Body of pancreas (tissue), 4 donors: Measurements from ENCODE around the gene NELFB. TPM values are rescaled to one million over a fixed set of nuclear protein-coding genes. Genes with fewer than 3 reads are reported as not detected.

Experiments used
- ATAC-seq: fragments of 150-250 bp; one replicate; pipeline ENCODE4 v1.9.1; 2016
- DNase-seq, 4 donors: peaks; one replicate each; pipeline ENCODE4 v3.0.0-alpha.2; 2019
- H3K27ac ChIP-seq, 4 donors: fragments of 200-600 bp; sonication (generic); 1 replicate in 3 of 4; 2 replicates in 1 of 4; pipeline versions ENCODE4 v1.5.1 to v1.6.1; 2016 to 2019; ENCODE audit warnings: mild to moderate bottlenecking in 1 of 4, mixed read lengths in 1 of 4, moderate library complexity in 1 of 4
- H3K27me3 ChIP-seq, 2 donors: fragments of 200-600 bp; sonication (generic); one replicate each; pipeline ENCODE4 v1.6.0; 2016; ENCODE audit warnings: mild to moderate bottlenecking in 1 of 2
- H3K36me3 ChIP-seq, 2 donors: fragments of 200-600 bp; sonication (generic); replicated peaks in 1 of 2; 2 replicates each; pipeline ENCODE4 v1.5.1; 2016; ENCODE audit warnings: low read depth in 2 of 2; ENCODE audit not compliant: insufficient read depth in 1 of 2
- H3K4me1 ChIP-seq: fragments of 200-600 bp; sonication (generic); one replicate; pipeline ENCODE4 v1.6.0; 2016
- H3K4me3 ChIP-seq, 2 donors: fragments of 200-600 bp; sonication (generic); 1 replicate in 1 of 2; 2 replicates in 1 of 2; pipeline ENCODE4 v1.5.1; 2016 to 2019
- H3K9me3 ChIP-seq, 3 donors: fragments of 200-600 bp; sonication (generic); 1 replicate in 2 of 3; 2 replicates in 1 of 3; pipeline ENCODE4 v1.5.1; 2016
- CTCF ChIP-seq, 7 experiments: fragments of 450-650 bp in 4 of 7; fragments of 200-600 bp in 3 of 7; sonication (generic) in 3 of 7; IDR thresholded peaks; one replicate each; pipeline ENCODE4 v1.5.1; 2016 to 2019; ENCODE audit warnings: antibody characterized with exemption in 7 of 7
- POLR2A ChIP-seq, 3 donors: fragments of 450-650 bp; IDR thresholded peaks; one replicate each; pipeline ENCODE4 v1.6.1; 2016; ENCODE audit warnings: antibody characterized with exemption in 3 of 3, mild to moderate bottlenecking in 2 of 3
- WGBS, 2 donors: methylation state at CpG; one replicate each; pipeline ENCODE4 v1.1.5; 2017; 5-methylcytosine and 5-hydroxymethylcytosine counted together
- intact Hi-C: fragments of 100-400 bp; cut with DNase I; formaldehyde crosslinking; loops from one replicate; pipeline ENCODE4 v1.15.1; 2023
- total RNA-seq, 2 donors: library from RNA; depleted of rRNA; stranded (reverse); fragments of >200 nt; gene quantifications; one replicate each; pipeline ENCODE4 v1.1.0, GENCODE V29; 2016

The NELFB gene
- total RNA-seq, 2 donors from 2014 or later = 31.3 to 34.2 TPM

- Histone ChIP-seq H3K4me1 (peaks cover 37% of the 10 kb centered on the region), H3K4me3 (no peak overlapping the region), H3K9me3 (no peaks in the 10 kb centered on the region), H3K27me3 (no peaks in the 10 kb centered on the region), H3K36me3 (no peaks in the 10 kb centered on the region), H3K27ac (peak overlapping the region in 2 of 4 donors; percentile 18 to 45)
- DNase-seq = peak in 2 of 4 donors; percentile 47 to 54
- TF ChIP-seq CTCF (IDR thresholded peaks at IDR 0.05) (no peak), POLR2A (IDR thresholded peaks at IDR 0.05) (no peak)
- 54 to 63% methylated on average over 7 to 16 of the region's 18 CpGs for whole genome bisulfite sequencing, 2 donors
- intact Hi-C loops = no loop called here
- ATAC-seq = no peak
These were observed 4.6 kb upstream of the NELFB start for GRCh38 chr9:137250329-137251193.

- ATAC-seq (no peak), DNase-seq (no peak)
- intact Hi-C loops = no loop called here
- H3K36me3 ChIP-seq = no peaks in the 10 kb centered on the region
- H3K4me3 ChIP-seq = no peak within 1 kb of the TSS
- 74 to 83% methylated on average over 4 of the region's 4 CpGs for WGBS, 2 donors
- H3K4me1 ChIP-seq = peaks cover 41% of the 10 kb centered on the region
- no peaks in the 10 kb centered on the region for H3K9me3 ChIP-seq
- TF ChIP-seq CTCF (IDR thresholded peaks at IDR 0.05) (no peak), POLR2A (IDR thresholded peaks at IDR 0.05) (no peak)
- H3K27me3 ChIP-seq = no peaks in the 10 kb centered on the region
- peak within 1 kb of the TSS in 2 of 4 donors; percentile 18 to 45 for H3K27ac ChIP-seq
These were observed 4.0 kb upstream of the NELFB start, which contains the start of gene STPG3 for GRCh38 chr9:137251194-137251461. TSS of gene STPG3 (plus strand) at chr9:137251286. CDS start at chr9:137251287, 1 bp downstream.

GRCh38 chr9:137251490-137252268 lies 3.4 kb upstream of the NELFB start:
- Histone ChIP-seq H3K9me3 (no peaks in the 10 kb centered on the region), H3K4me3 (no peak overlapping the region), H3K36me3 (no peaks in the 10 kb centered on the region), H3K27ac (no peak overlapping the region), H3K27me3 (no peaks in the 10 kb centered on the region), H3K4me1 (peaks cover 46% of the 10 kb centered on the region)
- intact Hi-C loops = no loop called here
- no peak for TF ChIP-seq POLR2A (IDR thresholded peaks at IDR 0.05)
- TF ChIP-seq CTCF (IDR thresholded peaks at IDR 0.05) = no peak
- DNase-seq (no peak), ATAC-seq (no peak)
- WGBS, 2 donors = 88 to 92% methylated on average over 10 to 22 of the region's 22 CpGs

GRCh38 chr9:137252555-137253506 lies 2.3 kb upstream of the NELFB start:
- Histone ChIP-seq H3K4me3 (no peak overlapping the region), H3K4me1 (peaks cover 50% of the 10 kb centered on the region), H3K9me3 (no peaks in the 10 kb centered on the region), H3K27ac (peak overlapping the region in 2 of 4 donors; percentile 81 to 84), H3K27me3 (no peaks in the 10 kb centered on the region), H3K36me3 (no peaks in the 10 kb centered on the region)
- ATAC-seq (no peak), DNase-seq (no peak)
- intact Hi-C loops = no loop called here
- 83 to 91% methylated on average over 15 to 33 of the region's 35 CpGs for WGBS, 2 donors
- TF ChIP-seq CTCF (IDR thresholded peaks at IDR 0.05) = no peak
- TF ChIP-seq POLR2A (IDR thresholded peaks at IDR 0.05) = no peak
